Smooth muscle cell (in vitro differentiated cells): ENCODE results near the gene JAK1. TPM values are rescaled to one million over a fixed set of nuclear protein-coding genes. Genes with fewer than 3 reads are reported as not detected.

Experiments used
- DNase-seq: peaks from one replicate; lab custom pipeline; 2025; ENCODE audit not compliant: unreplicated experiment; lab: John Stamatoyannopoulos, UW
- H2AFZ ChIP-seq: fragments of 200-600 bp; sonication (generic); 2 replicates; pipeline ENCODE4 v1.6.0; 2016; ENCODE audit warnings: antibody characterized with exemption, low read depth, mild to moderate bottlenecking
- H3F3A ChIP-seq: fragments of 200-600 bp; sonication (generic); 2 replicates; pipeline ENCODE4 v1.6.0; 2017; ENCODE audit warnings: antibody characterized with exemption, low read depth
- H3K27ac ChIP-seq: fragments of 200-600 bp; sonication (generic); 2 replicates; pipeline ENCODE4 v1.5.1; 2016; ENCODE audit warnings: low read depth, mild to moderate bottlenecking
- H3K27me3 ChIP-seq: fragments of 200-600 bp; sonication (generic); 2 replicates; pipeline ENCODE4 v1.6.1; 2016; ENCODE audit warnings: low read depth, mild to moderate bottlenecking
- H3K36me3 ChIP-seq: fragments of 200-600 bp; sonication (generic); 2 replicates; pipeline ENCODE4 v1.5.1; 2016; ENCODE audit warnings: low read depth
- H3K4me1 ChIP-seq: fragments of 200-600 bp; sonication (generic); 2 replicates; pipeline ENCODE4 v1.5.1; 2016; ENCODE audit warnings: low read depth
- H3K4me2 ChIP-seq: fragments of 200-600 bp; sonication (generic); 2 replicates; pipeline ENCODE4 v1.6.0; 2016; ENCODE audit warnings: mild to moderate bottlenecking
- H3K4me3 ChIP-seq: fragments of 200-600 bp; sonication (generic); 2 replicates; pipeline ENCODE4 v1.5.1; 2016; ENCODE audit warnings: mild to moderate bottlenecking
- H3K79me2 ChIP-seq: fragments of 200-600 bp; sonication (generic); 2 replicates; pipeline ENCODE4 v1.6.0; 2016; ENCODE audit warnings: low read depth, mild to moderate bottlenecking
- H3K9ac ChIP-seq: fragments of 200-600 bp; sonication (generic); 2 replicates; pipeline ENCODE4 v1.6.0; 2016; ENCODE audit warnings: low read depth
- H3K9me3 ChIP-seq: fragments of 200-600 bp; sonication (generic); replicated peaks from 2 replicates; pipeline ENCODE4 v1.5.1; 2016; ENCODE audit warnings: low read depth
- H4K20me1 ChIP-seq: fragments of 200-600 bp; sonication (generic); 2 replicates; pipeline ENCODE4 v1.6.0; 2016; ENCODE audit warnings: low read depth
- WGBS: methylation state at CpG from one replicate; pipeline ENCODE4 v1.1.7; 2016; ENCODE audit warnings: low lambda C conversion rate; 5-methylcytosine and 5-hydroxymethylcytosine counted together
- polyA plus RNA-seq: library from polyadenylated mRNA; unstranded; fragments of >200 nt; fragmentation: Nextera tagmentation; extraction: Ambion mirVana; gene quantifications from 2 replicates; pipeline ENCODE4 v1.2.1, GENCODE V29; 2016
- total RNA-seq: library from RNA; depleted of rRNA; stranded (reverse); fragments of >200 nt; gene quantifications from 2 replicates; pipeline ENCODE4 v1.2.3, GENCODE V29; 2014
- TF ChIP-seq, protein P1 (sequence below): fragments of 200-600 bp; sonication (generic); IDR thresholded peaks from 2 replicates; pipeline ENCODE4 v1.5.1; 2017; ENCODE audit warnings: borderline replicate concordance, mild to moderate bottlenecking, antibody characterized with exemption; ENCODE audit not compliant: insufficient read depth, poor library complexity, severe bottlenecking

Gene JAK1
- total and polyA plus RNA-seq, 2 experiments from 2014 or later: 44.9 to 110 TPM

DNA sequence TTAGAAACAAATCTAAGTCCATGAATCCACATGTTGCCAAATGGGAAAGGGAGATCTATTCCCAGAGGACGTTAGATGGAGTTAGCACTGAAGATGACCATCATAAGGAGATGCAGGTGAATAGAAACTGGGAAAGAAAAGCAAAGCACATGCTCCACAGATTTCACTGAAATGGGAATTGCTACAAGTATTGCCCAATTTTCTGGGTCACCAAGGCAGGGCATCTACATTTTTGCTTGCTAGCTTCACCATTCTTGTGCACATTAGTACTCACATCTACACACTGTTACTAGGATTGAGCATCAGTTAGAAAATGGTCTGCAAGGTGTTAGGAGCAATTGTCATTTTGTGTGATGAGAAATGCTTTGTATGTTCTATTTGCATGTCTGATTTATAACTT is 99.1 kb downstream of the JAK1 start:
- H3K79me2 ChIP-seq: no peaks in the 10 kb centered on the region
- H3K4me2 ChIP-seq: no peak overlapping the region
- WGBS: 100% methylated on average over 1 of the region's 1 CpG
- no peak overlapping the region for H3K4me3 ChIP-seq
- DNase-seq: no peak
- no peaks in the 10 kb centered on the region for H3K9me3 ChIP-seq
- H3K27ac ChIP-seq: no peak overlapping the region
- no peak overlapping the region for H3K9ac ChIP-seq
- no peaks in the 10 kb centered on the region for H3F3A ChIP-seq
- no peaks in the 10 kb centered on the region for H3K4me1 ChIP-seq
- H4K20me1 ChIP-seq: no peaks in the 10 kb centered on the region
- peaks cover 4% of the 10 kb centered on the region for H3K36me3 ChIP-seq
- no peaks in the 10 kb centered on the region for H3K27me3 ChIP-seq
- H2AFZ ChIP-seq: no peak overlapping the region
- TF ChIP-seq, protein P1, sequence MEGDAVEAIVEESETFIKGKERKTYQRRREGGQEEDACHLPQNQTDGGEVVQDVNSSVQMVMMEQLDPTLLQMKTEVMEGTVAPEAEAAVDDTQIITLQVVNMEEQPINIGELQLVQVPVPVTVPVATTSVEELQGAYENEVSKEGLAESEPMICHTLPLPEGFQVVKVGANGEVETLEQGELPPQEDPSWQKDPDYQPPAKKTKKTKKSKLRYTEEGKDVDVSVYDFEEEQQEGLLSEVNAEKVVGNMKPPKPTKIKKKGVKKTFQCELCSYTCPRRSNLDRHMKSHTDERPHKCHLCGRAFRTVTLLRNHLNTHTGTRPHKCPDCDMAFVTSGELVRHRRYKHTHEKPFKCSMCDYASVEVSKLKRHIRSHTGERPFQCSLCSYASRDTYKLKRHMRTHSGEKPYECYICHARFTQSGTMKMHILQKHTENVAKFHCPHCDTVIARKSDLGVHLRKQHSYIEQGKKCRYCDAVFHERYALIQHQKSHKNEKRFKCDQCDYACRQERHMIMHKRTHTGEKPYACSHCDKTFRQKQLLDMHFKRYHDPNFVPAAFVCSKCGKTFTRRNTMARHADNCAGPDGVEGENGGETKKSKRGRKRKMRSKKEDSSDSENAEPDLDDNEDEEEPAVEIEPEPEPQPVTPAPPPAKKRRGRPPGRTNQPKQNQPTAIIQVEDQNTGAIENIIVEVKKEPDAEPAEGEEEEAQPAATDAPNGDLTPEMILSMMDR: no peak

DNA sequence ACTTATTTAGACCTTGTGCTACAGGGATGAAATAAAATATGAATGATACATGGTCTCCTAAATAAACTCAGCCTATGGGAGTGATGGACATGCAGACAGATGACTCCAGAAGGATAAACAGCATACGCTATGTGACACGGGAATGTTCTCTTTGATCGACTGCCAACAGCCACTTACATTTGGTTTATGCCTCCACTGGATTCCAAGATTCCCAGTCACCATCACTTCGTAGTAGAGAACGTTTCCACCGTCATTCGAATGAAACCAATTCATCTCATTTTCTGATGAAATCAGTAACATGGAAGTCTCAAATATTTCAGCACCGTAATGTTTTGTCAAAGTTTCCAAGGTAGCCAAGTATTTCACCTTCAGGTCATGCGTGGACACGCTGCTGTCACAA is 99.7 kb downstream of the JAK1 start:
- H3K27me3 ChIP-seq: no peaks in the 10 kb centered on the region
- H3K4me2 ChIP-seq: no peak overlapping the region
- TF ChIP-seq, protein P1: no peak
- peaks cover 4% of the 10 kb centered on the region for H3K36me3 ChIP-seq
- H3K4me3 ChIP-seq: no peak overlapping the region
- no peak overlapping the region for H2AFZ ChIP-seq
- H3K79me2 ChIP-seq: no peaks in the 10 kb centered on the region
- no peaks in the 10 kb centered on the region for H3F3A ChIP-seq
- no peak for DNase-seq
- H3K9ac ChIP-seq: no peak overlapping the region
- WGBS: 97% methylated on average over 10 of the region's 10 CpGs
- H3K9me3 ChIP-seq: no peaks in the 10 kb centered on the region
- no peak overlapping the region for H3K27ac ChIP-seq
- H3K4me1 ChIP-seq: no peaks in the 10 kb centered on the region
- no peaks in the 10 kb centered on the region for H4K20me1 ChIP-seq

DNA sequence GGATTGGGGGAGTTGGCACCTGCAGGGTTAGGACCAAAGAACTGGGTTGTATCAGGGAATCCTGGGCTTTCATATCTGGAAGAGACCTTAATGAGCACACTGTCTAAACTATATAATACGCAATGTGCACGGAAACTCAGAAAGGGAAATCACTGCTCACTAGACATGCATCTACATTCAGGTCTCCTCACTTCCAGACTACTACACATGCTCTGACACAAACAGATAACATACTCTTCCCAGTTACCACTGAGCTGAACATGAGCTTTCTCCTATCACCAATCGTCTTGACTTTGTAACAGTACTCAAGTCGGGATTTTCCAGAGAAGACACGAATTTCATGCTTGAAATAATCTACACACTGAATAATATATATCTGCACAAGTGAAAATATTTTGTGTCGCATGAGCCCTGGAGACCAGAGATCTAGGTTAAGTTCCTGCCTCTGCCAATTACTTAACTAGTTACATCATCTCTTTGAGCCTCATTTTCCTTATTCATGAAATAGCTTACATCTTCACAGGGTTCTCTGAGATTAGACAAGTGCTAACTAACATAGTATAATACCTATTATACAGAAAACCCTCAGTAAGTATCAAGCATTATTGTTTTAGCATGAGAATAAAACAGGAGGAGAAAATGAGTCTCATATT is 101.1 kb downstream of the JAK1 start:
- H2AFZ ChIP-seq: no peak overlapping the region
- TF ChIP-seq, protein P1: no peak
- no peak overlapping the region for H3K4me3 ChIP-seq
- no peaks in the 10 kb centered on the region for H3K4me1 ChIP-seq
- no peak overlapping the region for H3K9ac ChIP-seq
- DNase-seq: no peak
- peaks cover 4% of the 10 kb centered on the region for H3K36me3 ChIP-seq
- no peaks in the 10 kb centered on the region for H4K20me1 ChIP-seq
- H3K9me3 ChIP-seq: no peaks in the 10 kb centered on the region
- no peak overlapping the region for H3K27ac ChIP-seq
- 96% methylated on average over 6 of the region's 6 CpGs for WGBS
- H3K27me3 ChIP-seq: no peaks in the 10 kb centered on the region
- H3K79me2 ChIP-seq: no peaks in the 10 kb centered on the region
- no peak overlapping the region for H3K4me2 ChIP-seq
- H3F3A ChIP-seq: no peaks in the 10 kb centered on the region
